ENCODE results near the gene CELF4.

Gene CELF4

DNA sequence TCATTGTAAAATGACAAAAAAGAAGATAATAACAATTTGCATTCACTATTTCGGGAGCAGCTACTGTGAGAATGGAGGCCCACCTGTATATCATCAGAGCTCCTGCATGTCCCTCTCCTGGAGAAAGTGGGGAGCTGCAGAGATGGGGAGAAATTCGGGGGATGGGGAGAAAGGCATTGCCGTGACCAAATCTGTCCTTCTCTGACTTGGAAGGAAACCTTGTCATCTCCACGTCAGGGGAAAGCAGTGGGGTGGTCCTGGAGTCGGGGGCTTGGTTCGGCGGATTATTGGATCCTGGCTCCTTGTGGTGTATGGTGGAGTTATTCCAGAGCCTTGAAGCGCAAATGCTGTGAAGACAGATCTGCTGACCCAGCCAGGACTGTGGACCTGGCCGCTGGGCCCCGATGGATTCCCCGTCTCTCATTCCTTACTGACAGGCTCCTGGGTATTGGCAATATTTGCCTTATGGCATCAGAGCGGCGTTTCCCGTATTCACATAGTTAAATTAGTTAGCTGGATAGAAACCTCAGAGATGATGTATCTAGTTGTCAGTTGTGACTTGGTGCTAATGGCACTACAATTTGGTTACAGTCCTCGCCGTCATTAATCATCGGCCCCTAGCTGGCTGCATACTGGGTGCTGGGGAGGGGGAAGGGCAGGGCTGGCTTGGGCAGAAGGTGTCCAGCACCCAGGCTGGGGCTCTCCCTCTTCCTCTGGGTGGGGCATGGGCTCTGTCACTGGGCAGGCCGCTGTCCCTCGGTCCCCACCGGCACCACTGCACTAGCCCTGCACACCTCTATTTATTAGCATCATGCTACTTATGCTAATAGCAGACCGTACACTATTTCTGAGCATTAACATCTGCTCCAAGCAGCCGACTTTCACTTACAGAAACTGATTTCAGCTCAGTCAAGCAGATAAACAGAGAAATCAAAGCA lies 31.7 kb downstream of the CELF4 start:
- ATAC-seq (ENCODE audit: low read depth) (no peak), DNase-seq (ENCODE audit: low spot score) (no peak)
- H3K4me1 ChIP-seq (ENCODE audit: insufficient read depth, poor library complexity, severe bottlenecking) = no peaks in the 10 kb centered on the region
- no peak overlapping the region for H3K4me3 ChIP-seq (ENCODE audit: severe bottlenecking)
- H3K9me3 ChIP-seq (ENCODE audit: severe bottlenecking) = no peaks in the 10 kb centered on the region
- no peak overlapping the region for H3K27ac ChIP-seq (ENCODE audit: poor library complexity, severe bottlenecking)
- TF ChIP-seq, protein P1, sequence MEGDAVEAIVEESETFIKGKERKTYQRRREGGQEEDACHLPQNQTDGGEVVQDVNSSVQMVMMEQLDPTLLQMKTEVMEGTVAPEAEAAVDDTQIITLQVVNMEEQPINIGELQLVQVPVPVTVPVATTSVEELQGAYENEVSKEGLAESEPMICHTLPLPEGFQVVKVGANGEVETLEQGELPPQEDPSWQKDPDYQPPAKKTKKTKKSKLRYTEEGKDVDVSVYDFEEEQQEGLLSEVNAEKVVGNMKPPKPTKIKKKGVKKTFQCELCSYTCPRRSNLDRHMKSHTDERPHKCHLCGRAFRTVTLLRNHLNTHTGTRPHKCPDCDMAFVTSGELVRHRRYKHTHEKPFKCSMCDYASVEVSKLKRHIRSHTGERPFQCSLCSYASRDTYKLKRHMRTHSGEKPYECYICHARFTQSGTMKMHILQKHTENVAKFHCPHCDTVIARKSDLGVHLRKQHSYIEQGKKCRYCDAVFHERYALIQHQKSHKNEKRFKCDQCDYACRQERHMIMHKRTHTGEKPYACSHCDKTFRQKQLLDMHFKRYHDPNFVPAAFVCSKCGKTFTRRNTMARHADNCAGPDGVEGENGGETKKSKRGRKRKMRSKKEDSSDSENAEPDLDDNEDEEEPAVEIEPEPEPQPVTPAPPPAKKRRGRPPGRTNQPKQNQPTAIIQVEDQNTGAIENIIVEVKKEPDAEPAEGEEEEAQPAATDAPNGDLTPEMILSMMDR (IDR thresholded peaks at IDR 0.05; ENCODE audit: poor library complexity, severe bottlenecking) = peak; percentile 15
- peaks cover 13% of the 10 kb centered on the region for H3K27me3 ChIP-seq (ENCODE audit: insufficient read depth, poor library complexity, severe bottlenecking)
- no peaks in the 10 kb centered on the region for H3K36me3 ChIP-seq (ENCODE audit: low read depth)

DNA sequence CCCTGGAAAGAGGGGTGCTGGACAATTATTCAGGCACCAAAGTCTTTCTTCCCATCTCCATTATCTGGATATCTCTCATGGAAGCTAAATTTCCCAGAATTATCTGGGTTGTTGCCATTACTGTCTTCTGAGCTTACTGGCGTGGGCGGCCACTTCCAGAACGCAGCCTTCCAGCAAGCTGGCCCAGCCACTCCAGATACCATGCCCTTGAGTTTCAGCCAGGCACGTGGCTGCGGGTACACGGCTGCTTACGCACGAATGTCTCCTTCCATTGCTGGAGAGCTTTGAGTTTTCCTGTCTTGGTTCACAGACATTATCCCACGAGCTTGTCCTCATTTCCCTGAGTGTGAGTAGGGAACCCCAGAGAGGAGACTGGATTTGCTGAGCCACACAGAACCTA lies 32.7 kb downstream of the CELF4 start:
- no peaks in the 10 kb centered on the region for H3K36me3 ChIP-seq (ENCODE audit: low read depth)
- no peak for ATAC-seq (ENCODE audit: low read depth)
- no peaks in the 10 kb centered on the region for H3K9me3 ChIP-seq (ENCODE audit: severe bottlenecking)
- TF ChIP-seq, protein P1 (IDR thresholded peaks at IDR 0.05; ENCODE audit: poor library complexity, severe bottlenecking) = no peak
- H3K27ac ChIP-seq (ENCODE audit: poor library complexity, severe bottlenecking) = no peak overlapping the region
- H3K27me3 ChIP-seq (ENCODE audit: insufficient read depth, poor library complexity, severe bottlenecking) = peaks cover 11% of the 10 kb centered on the region
- DNase-seq (ENCODE audit: low spot score) = no peak
- H3K4me1 ChIP-seq (ENCODE audit: insufficient read depth, poor library complexity, severe bottlenecking) = no peaks in the 10 kb centered on the region
- H3K4me3 ChIP-seq (ENCODE audit: severe bottlenecking) = no peak overlapping the region

DNA sequence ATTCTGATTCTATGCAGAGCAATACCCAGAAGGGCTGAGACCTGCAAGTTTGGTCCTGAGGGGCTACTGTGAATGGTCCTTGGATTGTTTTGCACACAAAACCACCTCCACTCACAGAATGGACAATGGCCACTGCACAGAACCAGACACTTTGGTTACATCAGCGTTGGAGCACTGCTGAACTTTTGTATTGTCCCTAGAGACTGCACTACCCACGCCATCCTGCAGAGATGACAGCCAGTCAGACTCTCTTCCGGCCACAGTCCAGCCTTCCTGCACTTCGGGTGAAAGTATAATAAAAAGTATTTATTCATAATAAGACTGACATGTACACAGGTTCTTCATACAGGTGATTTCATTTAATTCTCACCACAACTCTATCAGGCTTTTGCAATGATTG lies 35.7 kb downstream of the CELF4 start:
- H3K4me1 ChIP-seq (ENCODE audit: insufficient read depth, poor library complexity, severe bottlenecking) = no peaks in the 10 kb centered on the region
- DNase-seq (ENCODE audit: low spot score) = no peak
- H3K27me3 ChIP-seq (ENCODE audit: insufficient read depth, poor library complexity, severe bottlenecking) = peaks cover 30% of the 10 kb centered on the region
- TF ChIP-seq, protein P1 (IDR thresholded peaks at IDR 0.05; ENCODE audit: poor library complexity, severe bottlenecking) = no peak
- H3K9me3 ChIP-seq (ENCODE audit: severe bottlenecking) = no peaks in the 10 kb centered on the region
- no peak for ATAC-seq (ENCODE audit: low read depth)
- H3K36me3 ChIP-seq (ENCODE audit: low read depth) = no peaks in the 10 kb centered on the region
- H3K27ac ChIP-seq (ENCODE audit: poor library complexity, severe bottlenecking) = no peak overlapping the region
- H3K4me3 ChIP-seq (ENCODE audit: severe bottlenecking) = no peak overlapping the region

DNA sequence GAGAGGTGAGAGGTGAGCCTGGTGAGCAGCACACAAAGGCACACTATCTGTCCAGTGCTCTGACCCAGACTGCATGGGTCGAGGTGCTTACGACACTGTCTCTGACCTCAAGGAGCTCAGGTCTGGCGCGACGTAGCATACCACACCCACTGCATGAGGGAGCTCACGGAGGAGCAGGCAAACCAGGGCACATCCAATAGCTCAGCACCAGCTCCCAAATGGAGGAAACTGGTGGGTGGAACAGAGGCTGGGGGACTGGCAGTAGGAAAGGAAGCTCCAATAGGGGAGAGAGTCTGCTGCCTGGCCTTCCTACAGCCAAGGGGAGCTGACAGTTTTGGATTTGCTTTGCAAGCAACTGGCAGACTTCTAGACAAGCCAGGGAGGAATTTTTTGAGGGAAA lies 36.3 kb downstream of the CELF4 start:
- Histone ChIP-seq H3K36me3 (ENCODE audit: low read depth) (no peaks in the 10 kb centered on the region), H3K27ac (ENCODE audit: poor library complexity, severe bottlenecking) (no peak overlapping the region), H3K4me1 (ENCODE audit: insufficient read depth, poor library complexity, severe bottlenecking) (no peaks in the 10 kb centered on the region), H3K4me3 (ENCODE audit: severe bottlenecking) (no peak overlapping the region), H3K27me3 (ENCODE audit: insufficient read depth, poor library complexity, severe bottlenecking) (peaks cover 35% of the 10 kb centered on the region), H3K9me3 (ENCODE audit: severe bottlenecking) (no peaks in the 10 kb centered on the region)
- TF ChIP-seq, protein P1 (IDR thresholded peaks at IDR 0.05; ENCODE audit: poor library complexity, severe bottlenecking) = no peak
- ATAC-seq (ENCODE audit: low read depth) (no peak), DNase-seq (ENCODE audit: low spot score) (no peak)

DNA sequence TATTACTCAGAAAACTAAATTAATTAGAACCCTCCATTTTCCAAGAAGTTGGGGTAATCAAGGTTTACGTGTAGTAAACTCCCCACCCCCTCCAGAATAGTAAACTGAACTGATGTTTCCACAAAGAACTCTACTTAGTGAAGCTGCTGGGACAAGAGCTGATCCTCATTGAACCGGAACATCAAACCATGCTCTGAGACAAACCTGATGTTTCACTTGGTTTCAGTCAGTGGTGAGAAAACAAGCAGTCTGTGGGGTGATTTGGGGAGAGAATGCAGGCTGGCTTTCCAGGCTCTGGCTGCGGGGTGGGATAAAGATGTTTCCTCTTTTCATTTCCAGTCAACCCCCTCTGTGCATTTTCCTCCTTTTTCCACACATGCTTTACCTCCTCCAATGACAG lies 38.2 kb downstream of the CELF4 start:
- Histone ChIP-seq H3K36me3 (ENCODE audit: low read depth) (no peaks in the 10 kb centered on the region), H3K27ac (ENCODE audit: poor library complexity, severe bottlenecking) (no peak overlapping the region), H3K4me3 (ENCODE audit: severe bottlenecking) (no peak overlapping the region), H3K9me3 (ENCODE audit: severe bottlenecking) (no peaks in the 10 kb centered on the region), H3K27me3 (ENCODE audit: insufficient read depth, poor library complexity, severe bottlenecking) (peaks cover 54% of the 10 kb centered on the region), H3K4me1 (ENCODE audit: insufficient read depth, poor library complexity, severe bottlenecking) (no peaks in the 10 kb centered on the region)
- DNase-seq (ENCODE audit: low spot score) (no peak), ATAC-seq (ENCODE audit: low read depth) (no peak)
- TF ChIP-seq, protein P1 (IDR thresholded peaks at IDR 0.05; ENCODE audit: poor library complexity, severe bottlenecking) = no peak

All from RWPE2 (cell line).